ENCODE results near the gene IFI35. TPM values are rescaled to one million over a fixed set of nuclear protein-coding genes. Genes with fewer than 3 reads are reported as not detected.
"Not testable (repeated sequence)": the region's sequence is repeated elsewhere in the genome, so short reads cannot be mapped to it uniquely, and the experiment has no call there.

IFI35 gene
- total and polyA plus RNA-seq, 2 of the 8 experiments (the other 6 are each of a cell fraction or from before 2014, with no cell fraction given): 2.5 to 4.7 TPM

DNA sequence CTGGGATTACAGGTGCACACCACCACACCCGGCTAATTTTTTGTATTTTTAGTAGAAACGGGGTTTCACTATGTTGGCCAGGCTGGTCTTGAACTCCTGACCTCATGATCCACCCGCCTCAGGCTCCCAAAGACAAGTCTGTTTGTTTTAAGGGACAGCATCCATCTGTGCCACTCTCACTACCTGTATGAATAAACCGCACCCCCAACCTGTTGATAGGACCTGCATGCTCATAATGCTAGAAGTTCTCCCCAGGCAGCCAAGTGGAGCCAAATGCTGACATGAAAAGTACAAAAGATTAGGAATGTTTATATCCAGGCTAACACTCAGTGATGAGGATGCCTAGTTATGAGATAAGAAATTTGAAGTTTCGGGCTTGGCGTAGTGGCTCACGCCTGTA, 46.4 kb downstream of the IFI35 start:
- H3K4ac ChIP-seq (replicated peaks; ENCODE audit: insufficient read length, low read depth, low read length); H2AK5ac ChIP-seq (ENCODE audit: low read depth, low read length); H3K4me2 ChIP-seq (ENCODE audit: insufficient read depth in 1 of 2, low read depth in 2 of 2, low read length in 2 of 2); POLR2A ChIA-PET (ENCODE audit: partially characterized antibody); H3K18ac ChIP-seq (ENCODE audit: extremely low read depth, low read length); H3K56ac ChIP-seq (replicated peaks; ENCODE audit: insufficient read length, low read depth, low read length); H3K23ac ChIP-seq (ENCODE audit: insufficient read length); H3K27ac ChIP-seq (ENCODE audit: low read depth, low read length); H4K91ac ChIP-seq (replicated peaks; ENCODE audit: insufficient read length, low read length); H3K9me3 ChIP-seq (ENCODE audit: insufficient read depth in 2 of 2, low read depth in 1 of 2, low read length in 1 of 2); H3K9ac ChIP-seq (replicated peaks in 1 of 4; ENCODE audit: extremely low read depth in 1 of 4, low read depth in 3 of 4, low read length in 3 of 4); H3K4me1 ChIP-seq (replicated peaks in 1 of 4; ENCODE audit: control insufficient read depth in 3 of 4, insufficient read depth in 4 of 4, low read length in 3 of 4); H3K27me3 ChIP-seq (replicated peaks in 1 of 4; ENCODE audit: control insufficient read depth in 3 of 4, extremely low read depth in 1 of 4, insufficient read depth in 3 of 4, low read length in 3 of 4); H3K4me3 ChIP-seq (ENCODE audit: extremely low read depth in 1 of 4, insufficient read depth in 2 of 4, low read depth in 3 of 4, low read length in 4 of 4); H4K20me1 ChIP-seq (replicated peaks in 1 of 2; ENCODE audit: control insufficient read depth in 1 of 2, insufficient read depth in 2 of 2, low read length in 2 of 2); DNase-seq (ENCODE audit: low read depth in 1 of 2, low spot score in 2 of 2); H2BK20ac ChIP-seq (ENCODE audit: low read length); H3K79me2 ChIP-seq (ENCODE audit: control insufficient read depth in 1 of 2, insufficient read depth in 2 of 2, low read length in 2 of 2); H2BK12ac ChIP-seq (ENCODE audit: low read depth, low read length); H4K8ac ChIP-seq (ENCODE audit: extremely low read depth, insufficient read depth, low read length); H4K5ac ChIP-seq (ENCODE audit: insufficient read length, low read depth, low read length); H2AFZ ChIP-seq (ENCODE audit: low read length); H2BK15ac ChIP-seq (ENCODE audit: low read length); H3K14ac ChIP-seq (ENCODE audit: insufficient read length); FAIRE-seq; H2BK120ac ChIP-seq (replicated peaks; ENCODE audit: low read depth, low read length); H3K79me1 ChIP-seq (ENCODE audit: low read depth, low read length); H3K23me2 ChIP-seq (ENCODE audit: low read depth, low read length); H2BK5ac ChIP-seq (ENCODE audit: low read depth, low read length): not testable (repeated sequence)
- peaks cover 2 to 24% (median 11%) of the 10 kb centered on the region in 4 experiments; a peak in 6 of 8 replicates for H3K36me3 ChIP-seq (ENCODE audit: control insufficient read depth in 2 of 4, insufficient read depth in 4 of 4, low read length in 3 of 4)
- whole genome bisulfite sequencing, 2 experiments (ENCODE audit: extremely low coverage in 1 of 2, insufficient coverage in 1 of 2, insufficient read length in 1 of 2, insufficient replicate concordance in 2 of 2, low coverage in 1 of 2, low lambda C conversion rate in 2 of 2, missing lambda C conversion rate in 1 of 2): 94% methylated on average over 7 of the region's 7 CpGs; no CpG with 5 or more reads in 1 of the 2 experiments
- CTCF ChIA-PET (ENCODE audit: partially characterized antibody): interaction anchor here (1.0 to 1.8 kb wide), 3 partner anchors 9 to 29 kb away, joined by 3 to 5 read pairs (median 3); no protein-coding TSS in a partner anchor

Measured in H1 (cell line).